ENCODE results near the gene OR1M1.

OR1M1 gene

GRCh38 chr19:9116547-9116946 lies 29.7 kb downstream of the OR1M1 start:
- Histone ChIP-seq H3K4me1 (ENCODE audit: insufficient read depth, low read length) (no peaks in the 10 kb centered on the region), H3K9me3 (ENCODE audit: control insufficient read depth, insufficient read depth, low read length) (no peaks in the 10 kb centered on the region), H3K36me3 (ENCODE audit: insufficient read depth, low read length) (no peaks in the 10 kb centered on the region)

GRCh38 chr19:9126900-9127405 lies 40.1 kb downstream of the OR1M1 start, which contains the start of gene OR7G3:
TSS of gene OR7G3 (minus strand) at chr19:9126950. CDS start at chr19:9126950, 0 bp downstream.
- Histone ChIP-seq H3K9ac (ENCODE audit: low read depth, low read length) (no peak within 1 kb of the TSS), H3K9me3 (ENCODE audit: control insufficient read depth, insufficient read depth, low read length) (no peaks in the 10 kb centered on the region), H3K36me3 (ENCODE audit: insufficient read depth, low read length) (no peaks in the 10 kb centered on the region), H3K4me1 (ENCODE audit: insufficient read depth, low read length) (no peaks in the 10 kb centered on the region)

More at GRCh38 chr19:9116547-9116946, 29.7 kb downstream of the OR1M1 start:
- H3K9ac ChIP-seq (ENCODE audit: low read depth, low read length) = no peak overlapping the region; the same call in 1 of the 2 replicates

GRCh38 chr19:9128171-9128570 lies 41.3 kb downstream of the OR1M1 start:
- H3K36me3 ChIP-seq (ENCODE audit: insufficient read depth, low read length) = no peaks in the 10 kb centered on the region
- no peaks in the 10 kb centered on the region for H3K9me3 ChIP-seq (ENCODE audit: control insufficient read depth, insufficient read depth, low read length)
- no peak overlapping the region for H3K9ac ChIP-seq (ENCODE audit: low read depth, low read length)
- no peaks in the 10 kb centered on the region for H3K4me1 ChIP-seq (ENCODE audit: insufficient read depth, low read length)

- no peaks in the 10 kb centered on the region for H3K36me3 ChIP-seq (ENCODE audit: insufficient read depth, low read length)
- no peaks in the 10 kb centered on the region for H3K9me3 ChIP-seq (ENCODE audit: control insufficient read depth, insufficient read depth, low read length)
- no peak overlapping the region for H3K9ac ChIP-seq (ENCODE audit: low read depth, low read length)
- H3K4me1 ChIP-seq (ENCODE audit: insufficient read depth, low read length) = no peaks in the 10 kb centered on the region
Observed at GRCh38 chr19:9130965-9131364, 44.1 kb downstream of the OR1M1 start.

GRCh38 chr19:9132422-9132821 lies 45.6 kb downstream of the OR1M1 start:
- Histone ChIP-seq H3K9me3 (ENCODE audit: control insufficient read depth, insufficient read depth, low read length) (no peaks in the 10 kb centered on the region), H3K36me3 (ENCODE audit: insufficient read depth, low read length) (no peaks in the 10 kb centered on the region), H3K9ac (ENCODE audit: low read depth, low read length) (no peak overlapping the region), H3K4me1 (ENCODE audit: insufficient read depth, low read length) (no peaks in the 10 kb centered on the region)

GRCh38 chr19:9139609-9140158 lies 52.8 kb downstream of the OR1M1 start:
- Histone ChIP-seq H3K9ac (ENCODE audit: low read depth, low read length) (peak overlapping the region; percentile 99), H3K9me3 (ENCODE audit: control insufficient read depth, insufficient read depth, low read length) (0 out of 2 replicates have a peak, but pooled peaks cover 6% of the 10 kb centered on the region), H3K36me3 (ENCODE audit: insufficient read depth, low read length) (no peaks in the 10 kb centered on the region), H3K4me1 (ENCODE audit: insufficient read depth, low read length) (no peaks in the 10 kb centered on the region)

- H3K4me1 ChIP-seq (ENCODE audit: insufficient read depth, low read length) = no peaks in the 10 kb centered on the region
- peaks cover 9% of the 10 kb centered on the region; the same call in 1 of the 2 replicates for H3K9me3 ChIP-seq (ENCODE audit: control insufficient read depth, insufficient read depth, low read length)
- H3K9ac ChIP-seq (ENCODE audit: low read depth, low read length) = peak within 1 kb of the TSS; percentile 99
- no peaks in the 10 kb centered on the region for H3K36me3 ChIP-seq (ENCODE audit: insufficient read depth, low read length)
Observed at GRCh38 chr19:9140159-9140874, 53.5 kb downstream of the OR1M1 start, which contains the start of gene ZNF317. TSS of gene ZNF317 (plus strand) at chr19:9140397. CDS start at chr19:9156017, 15,620 bp downstream.

- Histone ChIP-seq H3K36me3 (ENCODE audit: insufficient read depth, low read length) (no peaks in the 10 kb centered on the region), H3K4me1 (ENCODE audit: insufficient read depth, low read length) (no peaks in the 10 kb centered on the region), H3K9ac (ENCODE audit: low read depth, low read length) (no peak overlapping the region), H3K9me3 (ENCODE audit: control insufficient read depth, insufficient read depth, low read length) (peaks cover 18% of the 10 kb centered on the region)
Observed at GRCh38 chr19:9144920-9145319, 58.1 kb downstream of the OR1M1 start.

All from ES-I3 (cell line).